K562 (cell line): ENCODE measurements around the gene PLCL1. TPM values are rescaled to one million over a fixed set of nuclear protein-coding genes. Genes with fewer than 3 reads are reported as not detected.
A peak's percentile ranks its signal among the peaks of the same experiment; 100 is the strongest.

ENCODE experiments used
- ATAC-seq: fragments of 200-7000 bp; cut with Tn5 transposase; 3 replicates; pipeline ENCODE4 v1.9.1; 2020; ENCODE audit warnings: moderate library complexity
- BruUV-seq: library from RNA; stranded (reverse); fragments of 400-500 nt; replicated peaks from 2 replicates; lab custom pipeline; 2021; lab: Mats Ljungman, UMichigan
- CTCF ChIA-PET: fragments of 300-600 bp; formaldehyde crosslinking; extraction: SDS; loops from one replicate; lab custom pipeline; 2021; ENCODE audit warnings: low intra/inter-chr PET ratio; lab: Yijun Ruan, JAX
- POLR2A ChIA-PET: fragments of 300-600, 350-650 bp; sonication (Branson Sonifier 250); formaldehyde crosslinking; extraction: SDS; loops from one replicate; lab custom pipeline; 2021; ENCODE audit warnings: antibody characterized with exemption, inconsistent platforms; lab: Yijun Ruan, JAX
- DNase-seq, 4 experiments: peaks; one replicate each; pipeline versions ENCODE4 v3.0.0 to v3.0.0-alpha.2; 2011 to 2018; ENCODE audit warnings: low spot score in 3 of 4, mixed read lengths in 3 of 4; ENCODE audit errors: extremely low read depth in 1 of 4
- FAIRE-seq: peaks from 2 replicates; lab custom pipeline; 2011; peaks lifted over from hg19 to GRCh38; lab: Jason Lieb, UNC
- H2AFZ ChIP-seq: 2 replicates; pipeline ENCODE4 v1.6.0; 2011; ENCODE audit warnings: low read depth, low read length, control low read depth, inconsistent platforms
- H3K27ac ChIP-seq: fragments of 200-600 bp; 3 replicates; pipeline ENCODE4 v1.8.0; 2011; ENCODE audit warnings: low read depth, mild to moderate bottlenecking, control low read depth, inconsistent platforms, low read length, moderate library complexity, mixed read lengths; ENCODE audit errors: extremely low read depth
- H3K27me3 ChIP-seq, 2 experiments: fragments of 300-600 bp in 1 of 2; 2 replicates in 1 of 2; 3 replicates in 1 of 2; pipeline versions ENCODE4 v1.6.0 to v1.8.0; 2011; ENCODE audit warnings: inconsistent platforms in 2 of 2, low read length in 2 of 2, mild to moderate bottlenecking in 1 of 2, mixed read lengths in 1 of 2, moderate library complexity in 1 of 2; ENCODE audit not compliant: control insufficient read depth in 2 of 2, insufficient read depth in 2 of 2
- H3K36me3 ChIP-seq: fragments of 300-600 bp; 3 replicates; pipeline ENCODE4 v1.8.0; 2011; ENCODE audit warnings: mild to moderate bottlenecking, low read length, inconsistent platforms; ENCODE audit not compliant: control insufficient read depth, insufficient read depth
- H3K4me1 ChIP-seq, 2 experiments: fragments of 200-600 bp in 1 of 2; replicated peaks in 1 of 2; 2 replicates in 1 of 2; 3 replicates in 1 of 2; pipeline versions ENCODE4 v1.5.1 to v1.8.0; 2011; ENCODE audit warnings: inconsistent platforms in 2 of 2, low read length in 2 of 2, mild to moderate bottlenecking in 1 of 2, mixed read lengths in 1 of 2, moderate library complexity in 1 of 2; ENCODE audit not compliant: control insufficient read depth in 2 of 2, insufficient read depth in 2 of 2
- H3K4me2 ChIP-seq: 2 replicates; pipeline ENCODE4 v1.6.1; 2011; ENCODE audit warnings: low read length, control low read depth, inconsistent platforms, mixed read lengths; ENCODE audit not compliant: insufficient read depth
- H3K4me3 ChIP-seq: fragments of 200-600 bp; sonication (generic), shearing (Covaris generic); 2 replicates; pipeline ENCODE4 v1.5.1; 2016; ENCODE audit warnings: control low read depth, inconsistent platforms
- H3K79me2 ChIP-seq: fragments of 200-600 bp; 3 replicates; pipeline ENCODE4 v1.8.0; 2011; ENCODE audit warnings: low read length, inconsistent platforms; ENCODE audit not compliant: control insufficient read depth, insufficient read depth
- H3K9ac ChIP-seq, 2 experiments: 2 replicates each; pipeline versions ENCODE4 v1.6.0 to v1.6.1; 2011; ENCODE audit warnings: low read depth in 2 of 2, low read length in 2 of 2, control low read depth in 1 of 2, inconsistent platforms in 1 of 2, mild to moderate bottlenecking in 1 of 2, mixed read lengths in 1 of 2; ENCODE audit not compliant: insufficient read depth in 1 of 2
- H3K9me1 ChIP-seq: one replicate; pipeline ENCODE4 v1.6.0; 2011; ENCODE audit warnings: inconsistent platforms, mild to moderate bottlenecking, low read length, moderate library complexity; ENCODE audit not compliant: control insufficient read depth, insufficient read depth
- H3K9me3 ChIP-seq: replicated peaks from 2 replicates; pipeline ENCODE4 v1.5.1; 2011; ENCODE audit warnings: low read depth, low read length, inconsistent platforms; ENCODE audit not compliant: control insufficient read depth, insufficient read depth
- H4K20me1 ChIP-seq: replicated peaks from 2 replicates; pipeline ENCODE4 v1.6.1; 2011; ENCODE audit warnings: low read length, inconsistent platforms, mixed read lengths; ENCODE audit not compliant: control insufficient read depth, insufficient read depth
- ARID1B ChIP-seq: fragments of 450-650 bp; IDR thresholded peaks from 2 replicates; pipeline ENCODE4 v1.6.1; 2016; ENCODE audit warnings: antibody characterized with exemption, mild to moderate bottlenecking, inconsistent platforms
- BRD9 ChIP-seq: fragments of 450-650 bp; IDR thresholded peaks from 2 replicates; pipeline ENCODE4 v1.6.1; 2018; ENCODE audit warnings: low read depth; ENCODE audit not compliant: partially characterized antibody
- CC2D1A ChIP-seq: fragments of 450-650 bp; IDR thresholded peaks from 2 replicates; pipeline ENCODE4 v1.6.1; 2017; ENCODE audit warnings: mild to moderate bottlenecking
- CLOCK ChIP-seq: fragments of 250-450 bp; sonication (Bioruptor Pico); IDR thresholded peaks from 2 replicates; pipeline ENCODE4 v1.4.0; 2020; ENCODE audit warnings: mild to moderate bottlenecking, moderate library complexity, borderline replicate concordance
- DPF2 ChIP-seq: fragments of 450-650 bp; IDR thresholded peaks from 2 replicates; pipeline ENCODE4 v1.6.1; 2016
- EHMT2 ChIP-seq: fragments of 450-650 bp; IDR thresholded peaks from 2 replicates; pipeline ENCODE4 v1.6.1; 2018; ENCODE audit warnings: antibody characterized with exemption
- KDM1A ChIP-seq, 2 experiments: fragments of 450-650 bp; IDR thresholded peaks; 2 replicates each; pipeline ENCODE4 v1.6.1; 2016; ENCODE audit warnings: mild to moderate bottlenecking in 2 of 2
- KLF6 ChIP-seq: fragments of 250-450 bp; sonication (Bioruptor Pico); IDR thresholded peaks from 2 replicates; pipeline ENCODE4 v1.4.0; 2020; ENCODE audit warnings: mild to moderate bottlenecking, moderate library complexity, borderline replicate concordance
- MAFG ChIP-seq: fragments of 450-650 bp; conservative IDR thresholded peaks from 2 replicates; pipeline ENCODE4 v1.6.1; 2016; ENCODE audit warnings: missing genetic modification characterization, missing compliant biosample characterization
- MEF2A ChIP-seq: IDR thresholded peaks from 2 replicates; pipeline ENCODE4 v1.6.1; 2011; ENCODE audit warnings: low read depth, mild to moderate bottlenecking, low read length, moderate library complexity; ENCODE audit not compliant: control insufficient read depth
- MNT ChIP-seq, 2 experiments: fragments of 450-650 bp; conservative IDR thresholded peaks; 2 replicates each; pipeline ENCODE4 v1.6.1; 2017; ENCODE audit warnings: mild to moderate bottlenecking in 2 of 2, moderate library complexity in 2 of 2
- NFIX ChIP-seq: fragments of 250-450 bp; sonication (Bioruptor Pico); IDR thresholded peaks from 2 replicates; pipeline ENCODE4 v1.4.0; 2020; ENCODE audit warnings: low read depth, mild to moderate bottlenecking, moderate library complexity
- PHF8 ChIP-seq: fragments of 200-600 bp; sonication (generic); IDR thresholded peaks from 2 replicates; pipeline ENCODE4 v1.6.1; 2012; ENCODE audit warnings: mixed run types, mild to moderate bottlenecking, inconsistent platforms, low read length, moderate library complexity, borderline replicate concordance
- RHOXF2B ChIP-seq: fragments of 250-450 bp; sonication (Bioruptor Pico); conservative IDR thresholded peaks from 2 replicates; pipeline ENCODE4 v1.5.1; 2021
- SOX6 ChIP-seq: fragments of 450-650 bp; IDR thresholded peaks from 2 replicates; pipeline ENCODE4 v1.6.1; 2014; ENCODE audit warnings: mild to moderate bottlenecking
- SP1 ChIP-seq: sonication (generic); formaldehyde crosslinking; IDR thresholded peaks from 2 replicates; pipeline ENCODE4 v1.8.1; 2022; ENCODE audit warnings: mild to moderate bottlenecking, missing genetic modification reagents
- TCF3 ChIP-seq: sonication (generic); formaldehyde crosslinking; IDR thresholded peaks from 2 replicates; pipeline ENCODE4 v1.4.0; 2020; ENCODE audit warnings: mild to moderate bottlenecking, missing genetic modification reagents
- TEAD4 ChIP-seq, 2 experiments: sonication (generic) in 1 of 2; formaldehyde crosslinking in 1 of 2; IDR thresholded peaks; 2 replicates each; pipeline versions ENCODE4 v1.6.1 to v1.8.0; 2012 to 2022; ENCODE audit warnings: borderline replicate concordance in 1 of 2, inconsistent platforms in 1 of 2, low read length in 1 of 2, mild to moderate bottlenecking in 1 of 2, missing genetic modification reagents in 1 of 2
- ZKSCAN3 ChIP-seq: fragments of 250-450 bp; sonication (Bioruptor Pico); IDR thresholded peaks from 2 replicates; pipeline ENCODE4 v1.4.0; 2020
- ZNF583 ChIP-seq: fragments of 250-450 bp; sonication (Bioruptor Pico); IDR thresholded peaks from 2 replicates; pipeline ENCODE4 v1.4.0; 2020
- WGBS: fragments of 100-300 bp; shearing (Covaris generic); methylation state at CpG from one replicate; pipeline ENCODE4 v1.1.6; 2016; ENCODE audit warnings: low coverage, mixed read lengths; ENCODE audit not compliant: insufficient coverage; ENCODE audit errors: missing lambda C conversion rate; 5-methylcytosine and 5-hydroxymethylcytosine counted together
- in situ Hi-C: fragments of 300-500 bp; cut with MboI; formaldehyde crosslinking; loops from 4 replicates; pipeline ENCODE4 v1.15.0; 2018; ENCODE audit warnings: inconsistent platforms, mixed read lengths
- intact Hi-C: fragments of 100-400 bp; cut with micrococcal nuclease; formaldehyde crosslinking; loops from 2 replicates; pipeline ENCODE4 v1.14.2; 2022
- polyA plus RNA-seq, 8 experiments: library from polyadenylated mRNA; depleted of rRNA in 4 of 8; stranded (reverse) in 5 of 8; unstranded in 3 of 8; fragments of >200 nt; fragmentation: Nextera tagmentation in 2 of 8; fragmentation: Illumina TruSeq in 1 of 8; extraction: Ambion mirVana in 2 of 8; extraction: Trizol in 1 of 8; gene quantifications; 2 replicates each; pipeline versions ENCODE4 v1.2.1 to v1.2.3, GENCODE V29; 2011 to 2014; ENCODE audit warnings: inconsistent platforms in 1 of 8, missing spikeins in 1 of 8
- total RNA-seq, 7 experiments: library from RNA; depleted of rRNA in 6 of 7; stranded (reverse); fragments of >200 nt in 6 of 7; fragmentation: Illumina TruSeq in 2 of 7; extraction: Trizol in 2 of 7; gene quantifications; 2 replicates each; pipeline versions ENCODE4 v1.2.1 to v1.2.3, GENCODE V29; 2011 to 2021; ENCODE audit warnings: low replicate concordance in 1 of 7

Gene PLCL1
- total and polyA plus RNA-seq, 9 of the 15 experiments (the other 6 are each of a cell fraction or from before 2014, with no cell fraction given) = 2.0 to 17.7 (median 8.6) TPM

GRCh38 chr2:197851451-197851850 lies 47.1 kb downstream of the PLCL1 start:
- no peak overlapping the region for H3K4me2 ChIP-seq
- H3K9me1 ChIP-seq = no peaks in the 10 kb centered on the region
- ChIA-PET POLR2A (interaction anchor here (0.6 to 1.9 kb wide), 3 partner anchors 10 to 106 kb away, joined by 3 to 5 read pairs (median 3); no protein-coding TSS in a partner anchor), CTCF (interaction anchor here (0.7 to 1.5 kb wide), 2 partner anchors 202 to 276 kb away, joined by 3 to 4 read pairs; no protein-coding TSS in a partner anchor)
- H2AFZ ChIP-seq = no peak overlapping the region
- no peaks in the 10 kb centered on the region for H3K27me3 ChIP-seq
- H3K4me3 ChIP-seq = no peak overlapping the region
- H3K9ac ChIP-seq = no peak overlapping the region
- FAIRE-seq = peak; percentile 35
- in situ Hi-C loops = no loop called here
- H3K27ac ChIP-seq = peak overlapping the region; percentile 20; the same call in 1 of the 3 replicates
- peaks cover 0 to 30% of the 10 kb centered on the region in 2 experiments; a peak in 3 of 5 replicates for H3K4me1 ChIP-seq
- no peaks in the 10 kb centered on the region for H4K20me1 ChIP-seq
- H3K9me3 ChIP-seq = no peaks in the 10 kb centered on the region
- ATAC-seq = peak; percentile 89
- BruUV-seq = no TSS peak
- peaks cover 83% of the 10 kb centered on the region for H3K79me2 ChIP-seq
- H3K36me3 ChIP-seq = no peaks in the 10 kb centered on the region
- 0% methylated on average over 1 of the region's 1 CpG for WGBS
- intact Hi-C loops = loop anchor here (1.0 to 5.0 kb wide), 7 partner anchors 38 to 445 kb away; partner anchors contain the start of gene PLCL1
- peak; percentile 31 to 72 (median 54) for DNase-seq
- TF ChIP-seq CLOCK (CRISPR knock-in tag) = no peak
- no peak for TF ChIP-seq KLF6 (CRISPR knock-in tag)
- TF ChIP-seq MAFG (tag) = no peak
- no peak for TF ChIP-seq SP1 (CRISPR knock-in tag)
- TF ChIP-seq CC2D1A = peak; percentile 63; the same call in 1 of the 2 replicates
- TF ChIP-seq KDM1A (IDR thresholded peaks at IDR 0.05) = peak in 1 of 2 experiments; percentile 31; a peak in 1 of 4 replicates
- TF ChIP-seq ZKSCAN3 (CRISPR knock-in tag) = peak; percentile 91
- peak; percentile 50 for TF ChIP-seq TCF3 (CRISPR knock-in tag)
- no peak for TF ChIP-seq NFIX (CRISPR knock-in tag)
- no peak for TF ChIP-seq EHMT2
- no peak for TF ChIP-seq ZNF583 (CRISPR knock-in tag)
- TF ChIP-seq PHF8 = no peak
- TF ChIP-seq MEF2A = no peak
- peak; percentile 59; the same call in 1 of the 2 replicates for TF ChIP-seq ARID1B
- TF ChIP-seq MNT (conservative IDR thresholded peaks at IDR 0.05) = 0 out of 4 replicates have a peak, but pooled peaks of 1 of the 2 experiments have one; percentile 40
- peak; percentile 40 for TF ChIP-seq BRD9
- TF ChIP-seq RHOXF2B = no peak
- 0 out of 2 replicates have a peak, but pooled peaks have one; percentile 25 for TF ChIP-seq DPF2
- peak; percentile 19; the same call in 1 of the 2 replicates for TF ChIP-seq SOX6
- TF ChIP-seq TEAD4 (IDR thresholded peaks at IDR 0.05; ENCODE audit: low read length) = 0 out of 2 replicates have a peak, but pooled peaks have one; percentile 20
- TF ChIP-seq TEAD4 (CRISPR knock-in tag; IDR thresholded peaks at IDR 0.05; ENCODE audit: borderline replicate concordance) = no peak
